ENCODE data around the gene TBCD.
A peak's percentile ranks its signal among the peaks of the same experiment; 100 is the strongest.

TBCD gene

DNA sequence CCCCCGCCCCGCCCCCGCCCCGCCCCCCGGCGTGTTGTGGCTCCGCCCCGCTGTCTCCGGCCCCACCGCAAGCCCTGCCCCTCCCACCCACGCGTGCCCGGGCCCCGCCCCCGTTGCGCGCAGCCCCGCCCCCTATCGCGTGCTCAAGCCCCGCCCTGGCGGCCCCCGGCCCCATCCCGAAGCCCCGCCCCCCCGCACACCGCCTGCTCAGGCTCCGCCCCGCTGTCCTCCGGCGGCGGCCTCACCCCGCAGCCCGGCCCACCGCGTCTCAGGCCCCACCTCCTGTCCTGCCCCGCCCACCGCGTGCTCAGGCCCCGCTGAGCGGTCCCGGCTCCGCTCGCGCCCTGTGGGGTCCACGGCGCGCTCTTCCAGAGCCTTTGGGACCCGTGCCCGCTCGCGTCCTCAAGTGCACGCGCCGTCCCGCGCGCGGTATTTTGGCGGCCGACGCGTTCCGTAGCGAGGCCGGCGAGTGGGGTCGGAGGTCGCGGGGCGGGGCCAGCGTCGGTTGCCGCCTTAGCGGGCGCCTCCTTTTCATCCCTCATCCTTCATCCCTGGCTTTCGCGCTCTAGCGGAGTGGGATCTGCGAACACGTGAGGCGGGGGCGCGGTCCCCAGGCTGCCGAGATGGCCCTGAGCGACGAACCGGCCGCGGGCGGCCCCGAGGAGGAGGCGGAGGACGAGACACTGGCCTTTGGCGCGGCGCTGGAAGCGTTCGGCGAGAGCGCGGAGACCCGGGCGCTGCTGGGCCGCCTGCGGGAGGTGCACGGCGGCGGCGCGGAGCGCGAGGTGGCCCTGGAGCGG, at the start of gene TBCD:
Gene TBCD (plus strand): TSS at position 495 of the 800 bp plus-strand sequence. CDS start 129 bp downstream, at position 624.
- DNase-seq, result peak; percentile 77

- DNase-seq, result no peak
Observed at GRCh38 chr17:82702231-82702927, 49.5 kb upstream of the TBCD start.

GRCh38 chr17:82703036-82703745, 48.7 kb upstream of the TBCD start:
- no peak for DNase-seq

- no peak for DNase-seq
Observed at GRCh38 chr17:82703935-82704865, 47.7 kb upstream of the TBCD start.

GRCh38 chr17:82704886-82705285, 47.0 kb upstream of the TBCD start:
- no peak for DNase-seq

GRCh38 chr17:82705756-82706155, 46.1 kb upstream of the TBCD start:
- DNase-seq, result no peak

- DNase-seq, result no peak
Observed at GRCh38 chr17:82709024-82709675, 42.7 kb upstream of the TBCD start.

GRCh38 chr17:82709676-82710498, 42.0 kb upstream of the TBCD start:
- no peak for DNase-seq

DNA sequence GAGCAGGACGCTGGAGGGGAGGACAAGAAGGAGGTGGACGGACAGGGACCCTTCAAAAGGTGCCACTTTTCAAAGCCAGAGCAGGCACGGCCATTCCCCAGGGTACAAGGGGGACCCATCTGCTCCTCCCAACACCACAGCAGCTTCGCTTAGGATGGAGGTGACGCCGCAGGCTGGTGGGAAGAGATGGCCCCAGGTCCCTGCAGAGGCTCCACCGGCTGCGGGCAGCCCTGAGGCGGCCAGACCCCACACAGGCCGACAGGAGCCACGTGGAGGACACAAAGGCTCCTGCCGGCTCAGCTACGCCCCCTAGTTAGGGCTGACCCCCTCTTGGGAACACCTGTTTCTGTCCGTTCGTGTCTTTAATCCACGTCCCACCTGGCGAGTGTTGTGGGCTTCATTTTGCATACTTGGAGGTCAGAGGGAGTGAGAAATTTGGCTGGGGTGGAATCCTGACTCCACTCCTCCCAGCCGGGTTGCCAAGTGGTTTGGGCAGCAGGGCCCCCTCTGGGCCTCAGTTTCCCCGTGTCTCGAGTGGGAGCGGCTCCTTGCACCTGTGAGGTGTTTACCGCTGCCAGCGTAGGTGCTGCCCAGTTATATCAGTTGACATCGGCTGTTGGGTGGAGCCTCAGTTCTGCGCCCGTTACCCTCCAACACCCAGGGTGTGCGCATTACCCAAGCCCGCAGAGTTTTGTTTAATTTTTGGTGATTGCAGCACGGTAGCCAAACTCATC, 41.2 kb upstream of the TBCD start:
- no peak for DNase-seq

GRCh38 chr17:82713071-82713723, 38.7 kb upstream of the TBCD start:
- no peak for DNase-seq

DNA sequence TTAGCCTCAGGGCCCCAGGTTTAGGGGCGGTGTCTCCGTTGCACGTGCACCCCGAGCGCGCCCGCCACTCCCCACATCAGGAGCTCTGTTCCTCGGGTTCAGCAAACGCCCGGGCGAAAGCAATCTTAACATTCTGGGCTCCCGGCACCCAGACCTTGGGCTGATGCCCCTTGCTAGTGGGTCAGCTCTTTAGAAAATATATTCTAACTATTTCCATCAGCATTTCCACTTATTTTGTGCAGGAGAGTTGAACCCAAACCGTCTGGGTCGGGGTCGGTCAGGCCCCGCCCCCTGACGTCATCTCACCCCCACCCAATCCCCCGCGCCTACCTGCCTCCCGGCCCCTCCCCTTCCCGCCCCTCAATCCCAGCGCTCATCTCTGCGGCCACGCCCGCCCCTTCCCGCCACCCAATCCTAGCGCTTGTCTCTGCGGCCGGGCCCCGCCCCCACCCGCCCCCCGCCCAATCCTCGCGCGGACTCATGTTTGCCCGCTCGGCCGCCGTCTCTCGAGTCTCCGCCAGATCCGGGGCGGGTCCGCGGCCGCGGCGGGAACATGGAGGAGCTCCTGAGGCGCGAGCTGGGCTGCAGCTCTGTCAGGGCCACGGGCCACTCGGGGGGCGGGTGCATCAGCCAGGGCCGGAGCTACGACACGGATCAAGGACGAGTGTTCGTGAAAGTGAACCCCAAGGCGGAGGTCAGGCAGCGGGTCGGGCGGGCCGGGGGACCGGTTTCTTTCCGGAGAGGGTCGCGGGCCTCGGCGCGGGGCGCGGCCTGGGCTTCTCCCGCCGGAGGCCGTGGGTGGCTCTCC, 35.5 kb upstream of the TBCD start, which contains the start of gene FN3KRP:
Gene FN3KRP (plus strand): TSS at position 504 of the 808 bp plus-strand sequence. CDS start 50 bp downstream, at position 554.
- peak; percentile 83 for DNase-seq

DNA sequence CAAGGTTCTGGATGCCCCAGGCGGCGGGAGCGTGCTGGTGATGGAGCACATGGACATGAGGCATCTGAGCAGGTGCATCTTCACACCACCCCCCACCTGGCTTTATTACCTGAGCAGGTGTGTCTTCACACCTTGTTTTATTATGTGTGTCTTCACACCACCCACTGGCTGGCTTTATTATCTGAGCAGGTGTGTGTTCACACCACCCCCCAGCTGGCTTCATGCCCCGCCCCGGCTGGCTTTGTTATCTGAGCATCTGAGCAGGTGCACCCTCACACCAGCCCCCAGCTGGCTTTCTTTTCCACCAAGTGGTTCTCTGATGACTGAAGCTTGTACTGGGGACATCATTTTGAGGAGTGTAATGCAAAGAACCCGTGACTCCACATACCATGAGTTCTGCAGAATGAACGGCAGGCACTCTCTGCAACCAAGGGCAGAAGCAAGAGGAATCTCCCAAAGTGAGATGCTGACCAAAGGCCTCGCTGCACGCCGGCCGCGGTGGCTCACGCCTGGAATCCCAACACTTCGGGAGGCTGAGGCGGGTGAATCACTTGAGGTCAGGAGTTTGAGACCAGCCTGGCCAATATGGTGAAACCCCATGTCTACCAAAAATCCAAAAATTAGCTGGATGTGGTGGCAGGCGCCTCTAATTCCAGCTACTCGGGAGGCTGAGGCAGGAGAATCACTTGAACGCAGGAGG, 32.7 kb upstream of the TBCD start:
- peak; percentile 5 for DNase-seq

DNA sequence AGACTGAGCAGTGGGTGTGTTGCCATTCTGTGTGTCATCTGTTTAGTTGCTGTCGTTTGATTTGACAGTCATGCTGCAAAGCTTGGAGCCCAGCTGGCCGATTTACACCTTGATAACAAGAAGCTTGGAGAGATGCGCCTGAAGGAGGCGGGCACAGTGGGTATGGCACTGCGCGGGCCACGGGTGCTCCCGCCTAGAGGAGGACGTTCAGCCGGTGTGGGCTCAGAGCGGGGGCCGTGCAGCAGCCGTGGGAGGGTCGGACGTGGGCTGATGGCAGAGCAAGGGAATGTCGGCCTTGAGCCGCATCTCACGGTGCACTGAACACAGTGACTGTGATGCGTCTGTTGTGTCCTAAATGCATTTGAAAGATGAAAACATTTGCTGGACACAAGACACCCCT, 31.7 kb upstream of the TBCD start:
- DNase-seq, result no peak

GRCh38 chr17:82722341-82723013, 29.4 kb upstream of the TBCD start:
- no peak for DNase-seq

GRCh38 chr17:82723169-82723807, 28.6 kb upstream of the TBCD start:
- DNase-seq, result no peak

DNA sequence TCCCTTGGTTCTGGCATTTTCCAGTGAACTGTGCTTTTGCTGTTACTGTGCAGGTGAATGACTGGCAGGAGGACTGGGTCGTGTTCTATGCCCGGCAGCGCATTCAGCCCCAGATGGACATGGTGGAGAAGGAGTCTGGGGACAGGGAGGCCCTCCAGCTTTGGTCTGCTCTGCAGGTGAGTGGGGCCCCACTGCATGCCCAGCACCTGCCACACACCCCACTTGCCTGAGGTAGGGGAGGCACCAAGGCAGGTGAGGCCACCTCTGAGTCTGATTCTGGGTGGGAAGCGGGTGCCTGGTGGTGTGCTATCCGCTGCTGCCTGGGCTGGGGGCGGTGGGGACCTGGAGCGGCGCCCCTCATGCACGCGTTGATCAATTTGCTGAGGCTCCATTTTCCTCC, 25.4 kb upstream of the TBCD start:
- no peak for DNase-seq
